CD4-positive, CD25-positive, alpha-beta regulatory T cell (primary cell): ENCODE results near the gene RIC8B. TPM values are rescaled to one million over a fixed set of nuclear protein-coding genes. Genes with fewer than 3 reads are reported as not detected.
"Not testable (repeated sequence)": the region's sequence is repeated elsewhere in the genome, so short reads cannot be mapped to it uniquely, and the experiment has no call there.

Source experiments
- ATAC-seq, 2 donors: fragments of 150-1000 bp; cut with Tn5 transposase; one replicate each; pipeline ENCODE4 v1.10.0; 2021; ENCODE audit warnings: low read depth in 2 of 2, moderate number of reproducible peaks in 2 of 2, moderate library complexity in 1 of 2
- DNase-seq, 3 donors: peaks; one replicate each; pipeline versions ENCODE4 v3.0.0 to v3.0.0-alpha.2; 2012 to 2022; ENCODE audit warnings: mixed read lengths in 1 of 3
- H3K27ac ChIP-seq: one replicate; pipeline ENCODE4 v1.7.0; 2013; ENCODE audit warnings: mild to moderate bottlenecking, low read length; ENCODE audit not compliant: insufficient read depth, poor library complexity, severe bottlenecking
- H3K27me3 ChIP-seq: one replicate; pipeline ENCODE4 v1.7.0; 2013; ENCODE audit warnings: low read length; ENCODE audit not compliant: control insufficient read depth, insufficient read depth
- H3K36me3 ChIP-seq: one replicate; pipeline ENCODE4 v1.7.0; 2013; ENCODE audit warnings: mild to moderate bottlenecking, low read length, moderate library complexity; ENCODE audit not compliant: control insufficient read depth, insufficient read depth
- H3K4me1 ChIP-seq: 2 replicates; pipeline ENCODE4 v1.7.0; 2013; ENCODE audit warnings: mild to moderate bottlenecking, low read length; ENCODE audit not compliant: insufficient read depth, control insufficient read depth, poor library complexity, severe bottlenecking
- H3K4me3 ChIP-seq: one replicate; pipeline ENCODE4 v1.7.0; 2013; ENCODE audit warnings: low read depth, mild to moderate bottlenecking, low read length, moderate library complexity
- H3K9me3 ChIP-seq, 2 experiments: 1 replicate in 1 of 2; 2 replicates in 1 of 2; pipeline ENCODE4 v1.7.0; 2013; ENCODE audit warnings: low read length in 2 of 2, mild to moderate bottlenecking in 1 of 2, moderate library complexity in 1 of 2; ENCODE audit not compliant: control insufficient read depth in 2 of 2
- H3K27ac Mint-ChIP-seq, 3 donors: one replicate each; pipeline ENCODE4 v1.8.0; 2020 to 2022; ENCODE audit warnings: mild to moderate bottlenecking in 3 of 3, mixed read lengths in 3 of 3, moderate library complexity in 2 of 3
- H3K27me3 Mint-ChIP-seq: one replicate; pipeline ENCODE4 v1.8.0; 2022; ENCODE audit warnings: mild to moderate bottlenecking, mixed read lengths
- H3K36me3 Mint-ChIP-seq: one replicate; pipeline ENCODE4 v1.8.0; 2020; ENCODE audit warnings: mixed read lengths
- H3K4me1 Mint-ChIP-seq, 4 donors: one replicate each; pipeline ENCODE4 v1.8.0; 2020 to 2022; ENCODE audit warnings: mixed read lengths in 4 of 4, mild to moderate bottlenecking in 1 of 4
- H3K4me3 Mint-ChIP-seq, 4 donors: one replicate each; pipeline ENCODE4 v1.8.0; 2020 to 2022; ENCODE audit warnings: mild to moderate bottlenecking in 4 of 4, mixed read lengths in 4 of 4, moderate library complexity in 3 of 4
- H3K9me3 Mint-ChIP-seq, 7 donors: one replicate each; pipeline ENCODE4 v1.8.0; 2020 to 2022; ENCODE audit warnings: mixed read lengths in 7 of 7, mild to moderate bottlenecking in 3 of 7, moderate library complexity in 2 of 7
- polyA plus RNA-seq, 4 donors: library from polyadenylated mRNA; unstranded; fragments of 300-500 nt; fragmentation: Illumina TruSeq; gene quantifications; one replicate each; pipeline ENCODE4 v1.2.3, GENCODE V29; 2021
- total RNA-seq: library from RNA; stranded (reverse); gene quantifications from one replicate; pipeline ENCODE4 v1.2.3, GENCODE V29; 2022

Gene RIC8B
- total RNA-seq (16.0 TPM), polyA plus RNA-seq (1 to 10 TPM; 5.2 to 5.6 (median 5.4) TPM)

- H3K9me3 Mint-ChIP-seq = no peaks in the 10 kb centered on the region
Measured at GRCh38 chr12:106774005-106774807, at the start of gene RIC8B. Gene RIC8B (plus strand): TSS chr12:106774682. CDS start chr12:106774746, 64 bp downstream.

GRCh38 chr12:106724934-106725333, 49.5 kb upstream of the RIC8B start:
- Mint-ChIP-seq H3K4me1 (no peaks in the 10 kb centered on the region), H3K27ac (no peak overlapping the region), H3K36me3 (no peaks in the 10 kb centered on the region), H3K4me3 (no peak overlapping the region), H3K27me3 (peaks cover 12% of the 10 kb centered on the region), H3K9me3 (no peaks in the 10 kb centered on the region)
- Histone ChIP-seq H3K9me3 (no peaks in the 10 kb centered on the region), H3K36me3 (no peaks in the 10 kb centered on the region), H3K4me1 (no peaks in the 10 kb centered on the region), H3K4me3 (no peak overlapping the region), H3K27me3 (no peaks in the 10 kb centered on the region), H3K27ac (no peak overlapping the region)
- DNase-seq (no peak), ATAC-seq (no peak)

More at GRCh38 chr12:106774005-106774807, at the start of gene RIC8B:
- H3K4me1 Mint-ChIP-seq = peaks cover 29 to 44% (median 34%) of the 10 kb centered on the region in 4 donors
- ATAC-seq (peak; percentile 91), DNase-seq (peak; percentile 66 to 92 (median 74))
- Histone ChIP-seq H3K27me3 (no peaks in the 10 kb centered on the region), H3K4me1 (peaks cover 25% of the 10 kb centered on the region), H3K4me3 (peak within 1 kb of the TSS; percentile 90), H3K27ac (peak within 1 kb of the TSS; percentile 81), H3K36me3 (no peaks in the 10 kb centered on the region), H3K9me3 (no peaks in the 10 kb centered on the region)
- H3K27ac Mint-ChIP-seq = peak within 1 kb of the TSS; percentile 96 to 99 (median 98)
- peak within 1 kb of the TSS; percentile 94 to 99 (median 96) for H3K4me3 Mint-ChIP-seq
- no peaks in the 10 kb centered on the region for H3K27me3 Mint-ChIP-seq
- no peaks in the 10 kb centered on the region for H3K36me3 Mint-ChIP-seq

GRCh38 chr12:106726603-106727202, 47.8 kb upstream of the RIC8B start:
- not testable (repeated sequence) for H3K4me3 ChIP-seq, H3K27ac Mint-ChIP-seq, H3K27me3 ChIP-seq, H3K9me3 ChIP-seq, H3K36me3 ChIP-seq, DNase-seq, H3K9me3 Mint-ChIP-seq, H3K36me3 Mint-ChIP-seq, H3K4me1 Mint-ChIP-seq, ATAC-seq, H3K4me1 ChIP-seq, H3K4me3 Mint-ChIP-seq, H3K27ac ChIP-seq
- peaks cover 16% of the 10 kb centered on the region for H3K27me3 Mint-ChIP-seq

- Histone ChIP-seq H3K27me3 (no peaks in the 10 kb centered on the region), H3K4me3 (no peak overlapping the region), H3K4me1 (no peaks in the 10 kb centered on the region), H3K36me3 (no peaks in the 10 kb centered on the region), H3K27ac (no peak overlapping the region), H3K9me3 (no peaks in the 10 kb centered on the region)
- Mint-ChIP-seq H3K4me3 (no peak overlapping the region), H3K27ac (no peak overlapping the region), H3K9me3 (peaks cover 0 to 2% (median 0%) of the 10 kb centered on the region in 7 donors), H3K27me3 (peaks cover 11% of the 10 kb centered on the region), H3K4me1 (no peaks in the 10 kb centered on the region), H3K36me3 (no peaks in the 10 kb centered on the region)
- ATAC-seq (no peak), DNase-seq (no peak)
Measured at GRCh38 chr12:106729611-106730010, 44.9 kb upstream of the RIC8B start.

- peaks cover 0 to 2% (median 0%) of the 10 kb centered on the region in 7 donors for H3K9me3 Mint-ChIP-seq
- H3K36me3 Mint-ChIP-seq = no peaks in the 10 kb centered on the region
- Histone ChIP-seq H3K27me3 (no peaks in the 10 kb centered on the region), H3K36me3 (no peaks in the 10 kb centered on the region), H3K4me3 (no peak overlapping the region), H3K9me3 (no peaks in the 10 kb centered on the region), H3K4me1 (no peaks in the 10 kb centered on the region), H3K27ac (no peak overlapping the region)
- H3K4me3 Mint-ChIP-seq = no peak overlapping the region
- DNase-seq (no peak), ATAC-seq (no peak)
- H3K27me3 Mint-ChIP-seq = peaks cover 15% of the 10 kb centered on the region
- H3K4me1 Mint-ChIP-seq = no peaks in the 10 kb centered on the region
- no peak overlapping the region for H3K27ac Mint-ChIP-seq
Measured at GRCh38 chr12:106732890-106733289, 41.6 kb upstream of the RIC8B start.

- no peaks in the 10 kb centered on the region for H3K9me3 ChIP-seq
- H3K36me3 Mint-ChIP-seq = no peaks in the 10 kb centered on the region
- ATAC-seq (no peak), DNase-seq (no peak)
- H3K27me3 Mint-ChIP-seq = peaks cover 14% of the 10 kb centered on the region
- no peak overlapping the region for H3K4me3 Mint-ChIP-seq
- H3K36me3 ChIP-seq = no peaks in the 10 kb centered on the region
- H3K4me1 Mint-ChIP-seq = no peaks in the 10 kb centered on the region
- no peak overlapping the region for H3K4me3 ChIP-seq
- H3K27ac Mint-ChIP-seq = no peak overlapping the region
- no peaks in the 10 kb centered on the region for H3K27me3 ChIP-seq
- no peak overlapping the region for H3K27ac ChIP-seq
- peaks cover 0 to 2% (median 0%) of the 10 kb centered on the region in 7 donors for H3K9me3 Mint-ChIP-seq
- H3K4me1 ChIP-seq = no peaks in the 10 kb centered on the region
Measured at GRCh38 chr12:106733660-106734059, 40.8 kb upstream of the RIC8B start.

GRCh38 chr12:106736051-106736957, 38.2 kb upstream of the RIC8B start:
- Histone ChIP-seq H3K27me3 (peaks cover 3% of the 10 kb centered on the region), H3K9me3 (no peaks in the 10 kb centered on the region), H3K36me3 (no peaks in the 10 kb centered on the region), H3K4me1 (no peaks in the 10 kb centered on the region), H3K27ac (no peak overlapping the region), H3K4me3 (no peak overlapping the region)
- Mint-ChIP-seq H3K27ac (peak overlapping the region in 2 of 3 donors; percentile 4 to 33), H3K4me1 (no peaks in the 10 kb centered on the region), H3K4me3 (no peak overlapping the region), H3K36me3 (no peaks in the 10 kb centered on the region), H3K9me3 (peaks cover 0 to 2% (median 0%) of the 10 kb centered on the region in 7 donors), H3K27me3 (peaks cover 9% of the 10 kb centered on the region)
- no peak for ATAC-seq
- DNase-seq = peak in 1 of 3 donors; percentile 44
